ENCODE results near the gene RAB6B.

The RAB6B gene

DNA sequence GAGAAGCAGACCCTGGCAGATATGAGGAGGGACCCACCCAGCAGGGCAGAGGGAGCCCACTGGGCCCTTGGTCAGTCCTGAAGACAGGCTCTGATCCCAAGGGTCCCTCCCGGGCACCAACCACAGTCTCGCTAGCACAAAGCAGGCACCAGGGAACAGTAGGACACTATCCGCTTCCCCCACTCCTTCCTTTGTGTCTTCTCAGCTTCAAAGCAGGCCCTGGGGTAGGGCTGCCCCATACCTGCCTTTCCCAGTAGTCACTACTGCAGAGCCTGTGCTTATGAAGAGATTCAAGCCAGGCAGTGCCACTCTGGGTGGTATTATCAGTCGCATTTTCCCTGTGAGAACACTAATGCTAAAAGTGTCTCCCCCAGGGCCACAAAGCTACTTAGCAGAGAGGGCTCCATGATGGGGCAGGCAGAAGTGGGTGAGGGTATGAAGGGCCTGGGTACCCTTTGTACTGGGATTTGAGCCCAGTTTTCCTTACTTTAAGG lies 57.3 kb downstream of the RAB6B start:
- TF ChIP-seq, protein P1, sequence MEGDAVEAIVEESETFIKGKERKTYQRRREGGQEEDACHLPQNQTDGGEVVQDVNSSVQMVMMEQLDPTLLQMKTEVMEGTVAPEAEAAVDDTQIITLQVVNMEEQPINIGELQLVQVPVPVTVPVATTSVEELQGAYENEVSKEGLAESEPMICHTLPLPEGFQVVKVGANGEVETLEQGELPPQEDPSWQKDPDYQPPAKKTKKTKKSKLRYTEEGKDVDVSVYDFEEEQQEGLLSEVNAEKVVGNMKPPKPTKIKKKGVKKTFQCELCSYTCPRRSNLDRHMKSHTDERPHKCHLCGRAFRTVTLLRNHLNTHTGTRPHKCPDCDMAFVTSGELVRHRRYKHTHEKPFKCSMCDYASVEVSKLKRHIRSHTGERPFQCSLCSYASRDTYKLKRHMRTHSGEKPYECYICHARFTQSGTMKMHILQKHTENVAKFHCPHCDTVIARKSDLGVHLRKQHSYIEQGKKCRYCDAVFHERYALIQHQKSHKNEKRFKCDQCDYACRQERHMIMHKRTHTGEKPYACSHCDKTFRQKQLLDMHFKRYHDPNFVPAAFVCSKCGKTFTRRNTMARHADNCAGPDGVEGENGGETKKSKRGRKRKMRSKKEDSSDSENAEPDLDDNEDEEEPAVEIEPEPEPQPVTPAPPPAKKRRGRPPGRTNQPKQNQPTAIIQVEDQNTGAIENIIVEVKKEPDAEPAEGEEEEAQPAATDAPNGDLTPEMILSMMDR (IDR thresholded peaks at IDR 0.05; ENCODE audit: low read length, missing control alignments), result no peak
- no peak for DNase-seq (ENCODE audit: low read depth)
- no peak overlapping the region for H3K4me3 ChIP-seq (replicated peaks; ENCODE audit: low read depth, low read length)

DNA sequence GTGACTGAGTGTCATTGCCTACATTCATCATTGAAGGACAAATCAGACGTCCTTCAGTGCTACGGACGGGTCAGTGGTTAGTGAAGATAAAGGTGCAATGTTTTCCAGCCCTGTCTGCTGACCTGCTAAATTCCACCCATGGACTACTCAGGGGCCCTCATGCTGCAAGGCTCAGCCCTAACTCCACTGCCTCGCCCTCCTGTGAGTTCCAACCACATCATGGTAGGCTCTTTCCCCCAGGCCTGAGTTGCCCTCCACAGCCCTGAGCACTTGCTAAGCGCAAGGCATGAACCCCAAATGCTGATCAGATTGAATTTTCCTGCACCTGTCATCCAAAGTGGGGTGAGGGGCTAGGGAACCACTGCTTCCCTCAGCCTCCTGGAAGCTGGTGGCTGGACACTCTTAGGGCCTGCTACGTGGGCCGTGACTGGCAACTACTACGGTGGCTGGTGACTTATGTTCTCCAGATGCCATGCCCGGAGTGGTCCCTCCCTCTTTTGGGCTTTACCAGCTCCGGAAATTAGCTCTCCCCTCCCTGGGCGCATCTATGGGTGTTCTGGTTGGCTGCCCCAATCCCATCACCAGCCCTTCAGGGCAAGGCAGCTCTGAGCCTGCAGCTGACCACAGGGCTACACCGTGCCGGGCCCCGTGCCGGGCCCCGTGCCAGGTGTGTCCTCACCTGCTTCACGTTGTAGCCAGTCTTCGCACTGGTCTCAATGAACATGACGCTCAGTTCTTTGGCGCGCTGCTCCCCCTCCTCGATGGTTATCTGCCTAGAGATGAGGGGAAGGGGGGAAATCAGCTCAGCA lies 58.0 kb downstream of the RAB6B start:
- DNase-seq (ENCODE audit: low read depth), result no peak
- H3K4me3 ChIP-seq (replicated peaks; ENCODE audit: low read depth, low read length), result no peak overlapping the region
- TF ChIP-seq, protein P1 (IDR thresholded peaks at IDR 0.05; ENCODE audit: low read length, missing control alignments), result no peak

DNA sequence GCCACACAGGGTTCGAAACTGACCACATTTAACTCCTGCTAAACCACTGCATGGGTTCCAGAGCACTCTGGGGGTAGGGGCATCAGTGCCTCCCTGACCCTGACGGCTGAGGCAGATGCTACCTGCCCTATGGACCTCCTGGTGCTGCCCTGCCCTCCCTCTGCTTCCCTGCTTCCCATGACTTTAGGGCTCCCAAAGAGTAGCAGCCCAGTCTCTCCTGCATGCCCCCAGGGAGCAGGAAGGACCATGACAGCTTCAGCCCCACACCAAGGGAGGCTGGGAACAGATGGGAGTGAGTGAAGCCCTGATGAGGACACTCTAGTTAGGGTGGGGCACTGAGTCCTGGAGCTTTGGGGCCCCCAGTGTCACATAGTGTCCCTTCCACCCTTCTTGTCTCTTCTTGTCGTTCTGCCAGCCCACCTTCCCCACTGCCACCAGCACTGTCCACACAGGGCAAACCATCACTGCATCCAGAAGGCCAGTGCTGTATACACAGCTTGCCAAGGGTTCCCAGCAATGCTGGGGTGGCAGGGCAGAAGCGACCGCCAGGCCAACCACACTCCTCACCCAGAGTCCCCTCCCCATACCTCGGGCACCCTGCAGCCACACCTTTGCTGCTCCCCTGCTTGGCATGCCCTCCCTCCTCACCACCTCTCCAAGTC lies 59.1 kb downstream of the RAB6B start:
- TF ChIP-seq, protein P1 (IDR thresholded peaks at IDR 0.05; ENCODE audit: low read length, missing control alignments), result no peak
- no peak for DNase-seq (ENCODE audit: low read depth)
- H3K4me3 ChIP-seq (replicated peaks; ENCODE audit: low read depth, low read length), result no peak overlapping the region

DNA sequence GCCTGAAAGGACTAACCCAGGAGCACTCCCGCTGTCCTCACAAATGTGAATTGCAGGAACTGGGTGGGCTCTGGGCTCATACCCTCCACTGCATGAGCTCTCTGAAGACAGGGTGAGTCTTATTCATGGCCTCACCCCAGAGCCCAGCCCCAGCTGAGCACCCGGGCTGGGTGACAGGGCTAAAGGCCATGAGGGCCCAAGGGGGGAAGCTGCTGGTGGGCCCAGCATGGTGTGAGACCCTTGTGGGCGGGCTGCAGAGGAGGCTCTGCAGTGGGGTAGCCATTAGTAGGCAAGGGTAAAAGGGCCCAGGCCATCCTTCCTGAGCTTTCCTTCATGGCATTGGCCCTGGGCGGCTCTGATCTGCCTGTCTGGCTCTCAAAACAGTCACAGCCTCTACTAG lies 59.7 kb downstream of the RAB6B start:
- no peak overlapping the region for H3K4me3 ChIP-seq (replicated peaks; ENCODE audit: low read depth, low read length)
- TF ChIP-seq, protein P1 (IDR thresholded peaks at IDR 0.05; ENCODE audit: low read length, missing control alignments), result no peak
- DNase-seq (ENCODE audit: low read depth), result no peak

DNA sequence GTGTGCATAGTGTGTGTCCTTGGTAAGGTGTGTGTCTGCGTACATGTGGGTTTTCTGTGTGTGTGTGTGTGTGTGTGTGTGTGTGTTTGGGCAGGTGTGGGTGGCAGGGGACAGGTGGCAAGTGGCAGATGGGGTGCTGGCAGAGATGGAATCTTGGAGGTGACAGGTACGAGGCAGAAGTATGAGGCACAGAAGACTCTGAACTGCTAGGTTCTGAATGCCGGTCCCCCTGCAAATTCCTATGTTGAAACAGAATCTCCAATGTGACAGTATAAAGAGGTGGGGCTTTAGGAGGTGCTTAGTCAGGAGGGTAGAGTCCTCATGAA lies 60.3 kb downstream of the RAB6B start:
- no peak for DNase-seq (ENCODE audit: low read depth)
- TF ChIP-seq, protein P1 (IDR thresholded peaks at IDR 0.05; ENCODE audit: low read length, missing control alignments), result no peak
- H3K4me3 ChIP-seq (replicated peaks; ENCODE audit: low read depth, low read length), result no peak overlapping the region

DNA sequence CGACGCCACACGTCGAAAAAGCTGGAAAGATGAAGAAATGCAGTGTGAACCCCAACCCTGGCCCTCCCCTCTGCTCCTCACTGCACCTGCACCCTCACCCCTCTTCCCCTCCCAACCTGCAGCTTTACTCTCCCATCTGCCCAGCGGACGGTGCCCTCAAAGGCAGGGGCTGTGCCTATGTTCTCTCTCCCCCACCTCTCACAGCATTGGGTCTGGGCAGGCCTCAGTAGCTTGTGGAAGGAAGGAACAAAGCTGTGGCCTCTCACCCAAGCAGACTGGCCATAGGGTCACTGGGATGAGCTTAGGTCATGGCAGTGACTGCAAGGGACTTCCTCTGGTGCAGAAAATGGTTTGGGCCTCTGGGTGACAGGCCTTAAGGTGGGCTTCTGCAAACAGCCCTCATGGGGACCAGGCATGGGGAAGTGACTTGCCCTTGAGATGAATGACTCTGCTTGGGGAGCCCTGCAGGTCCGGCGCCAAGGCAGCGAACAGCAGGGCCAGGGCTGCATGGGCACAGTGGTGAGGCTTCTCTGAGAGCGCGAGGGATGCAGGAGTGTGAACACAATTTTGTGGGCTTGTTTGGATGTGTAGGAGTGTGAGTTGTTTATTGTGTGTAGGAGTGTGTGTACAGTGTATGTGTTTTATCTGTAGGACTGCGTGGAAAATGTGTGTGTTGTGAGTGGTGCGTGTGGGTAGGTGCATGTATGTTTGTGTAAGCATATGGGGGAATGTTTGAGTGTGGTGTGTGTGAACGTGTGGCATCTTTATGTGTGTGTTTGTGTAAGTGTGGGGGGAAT lies 60.9 kb downstream of the RAB6B start:
- TF ChIP-seq, protein P1 (IDR thresholded peaks at IDR 0.05; ENCODE audit: low read length, missing control alignments), result no peak
- DNase-seq (ENCODE audit: low read depth), result no peak
- H3K4me3 ChIP-seq (replicated peaks; ENCODE audit: low read depth, low read length), result no peak overlapping the region

Measured in fibroblast of pulmonary artery (primary cell).